ENCODE results near the gene CCND2. TPM values are rescaled to one million over a fixed set of nuclear protein-coding genes. Genes with fewer than 3 reads are reported as not detected.
A peak's percentile ranks its signal among the peaks of the same experiment; 100 is the strongest.

CCND2 gene
- total and polyA plus RNA-seq, 12 donors = 28.4 to 428 (median 239) TPM

GRCh38 chr12:4286771-4287317, 13.3 kb downstream of the CCND2 start:
- TF ChIP-seq POLR2A (IDR thresholded peaks at IDR 0.05) (no peak), CTCF (IDR thresholded peaks at IDR 0.05) (no peak)
- Histone ChIP-seq H3K36me3 (replicated peaks in 1 of 2) (peaks cover 0 to 82% of the 10 kb centered on the region in 2 donors), H3K4me1 (replicated peaks in 1 of 2) (peaks cover 37 to 49% of the 10 kb centered on the region in 2 donors), H3K27ac (peak overlapping the region in 2 of 5 donors; percentile 29 to 85), H3K9me3 (replicated peaks in 1 of 3) (no peaks in the 10 kb centered on the region), H3K4me3 (no peak overlapping the region), H3K27me3 (no peaks in the 10 kb centered on the region)
- DNase-seq = no peak
- intact Hi-C loops (cut with DNase I) = loop anchor here in 1 of 2 donors (10.0 kb wide), 1 partner anchor 402 kb away; no protein-coding TSS in a partner anchor
- WGBS, 4 donors = 51 to 66% (median 64%) methylated on average over 13 to 14 of the region's 14 CpGs

- DNase-seq = peak in 2 of 7 donors; percentile 25 to 26
- Histone ChIP-seq H3K27me3 (no peaks in the 10 kb centered on the region), H3K9me3 (replicated peaks in 1 of 3) (no peaks in the 10 kb centered on the region), H3K4me1 (replicated peaks in 1 of 2) (peaks cover 41 to 54% of the 10 kb centered on the region in 2 donors), H3K4me3 (no peak overlapping the region), H3K36me3 (replicated peaks in 1 of 2) (peaks cover 0 to 80% of the 10 kb centered on the region in 2 donors), H3K27ac (peak overlapping the region in 3 of 5 donors; percentile 51 to 85 (median 75))
- intact Hi-C loops (cut with DNase I) = loop anchor here in 1 of 2 donors (10.0 kb wide), 1 partner anchor 403 kb away; no protein-coding TSS in a partner anchor
- WGBS, 4 donors = 55 to 59% (median 57%) methylated on average over 18 of the region's 18 CpGs
- TF ChIP-seq CTCF (IDR thresholded peaks at IDR 0.05) (no peak), POLR2A (IDR thresholded peaks at IDR 0.05) (no peak)
Measured at GRCh38 chr12:4287325-4288211, 14.0 kb downstream of the CCND2 start.

GRCh38 chr12:4288296-4289131, 15.0 kb downstream of the CCND2 start:
- WGBS, 4 donors = 58 to 72% (median 65%) methylated on average over 17 to 20 of the region's 20 CpGs
- Histone ChIP-seq H3K9me3 (replicated peaks in 1 of 3) (no peaks in the 10 kb centered on the region), H3K4me3 (peak overlapping the region in 1 of 4 donors; percentile 22), H3K4me1 (replicated peaks in 1 of 2) (peaks cover 47 to 59% of the 10 kb centered on the region in 2 donors), H3K36me3 (replicated peaks in 1 of 2) (peaks cover 0 to 70% of the 10 kb centered on the region in 2 donors), H3K27ac (peak overlapping the region in 4 of 5 donors; percentile 50 to 85 (median 63)), H3K27me3 (no peaks in the 10 kb centered on the region)
- TF ChIP-seq CTCF (IDR thresholded peaks at IDR 0.05) (no peak), POLR2A (IDR thresholded peaks at IDR 0.05) (no peak)
- peak in 1 of 7 donors; percentile 17 for DNase-seq
- intact Hi-C loops (cut with DNase I) = loop anchor here in 1 of 2 donors (10.0 kb wide), 1 partner anchor 404 kb away; no protein-coding TSS in a partner anchor
